Cardiac fibroblast (primary cell): ENCODE measurements around the gene POLDIP2.

ENCODE experiments used
- DNase-seq, 2 donors: peaks; one replicate each; pipeline versions ENCODE4 v3.0.0 to v3.0.0-alpha.2; 2010; ENCODE audit warnings: low read depth in 2 of 2
- H3K4me3 ChIP-seq, 2 donors: replicated peaks in 1 of 2; 1 replicate in 1 of 2; 2 replicates in 1 of 2; pipeline ENCODE4 v1.5.1; 2011; ENCODE audit warnings: low read depth in 2 of 2, low read length in 2 of 2, mild to moderate bottlenecking in 2 of 2, moderate library complexity in 1 of 2
- CTCF ChIP-seq: IDR thresholded peaks from one replicate; pipeline ENCODE4 v1.5.1; 2011; ENCODE audit warnings: low read depth, mild to moderate bottlenecking, low read length, inconsistent platforms

The POLDIP2 gene

GRCh38 chr17:28357061-28357900 lies at the start of gene POLDIP2:
Gene POLDIP2 (minus strand): TSS chr17:28357527. CDS start chr17:28357448, 79 bp downstream.
- H3K4me3 ChIP-seq: peak within 1 kb of the TSS; percentile 95 to 96
- DNase-seq: peak; percentile 95 to 97
- no peak for TF ChIP-seq CTCF

GRCh38 chr17:28406473-28406814 lies 49.1 kb upstream of the POLDIP2 start:
- no peak for TF ChIP-seq CTCF
- DNase-seq: no peak

GRCh38 chr17:28405632-28406472 lies 48.5 kb upstream of the POLDIP2 start, which contains the start of gene SLC46A1:
Gene SLC46A1 (minus strand): TSS chr17:28406212. CDS start chr17:28406114, 98 bp downstream.
- peak; percentile 10 to 18 for DNase-seq
- no peak for TF ChIP-seq CTCF

More at GRCh38 chr17:28406473-28406814, 49.1 kb upstream of the POLDIP2 start:
- peak overlapping the region; percentile 59 to 66 for H3K4me3 ChIP-seq

GRCh38 chr17:28404812-28405570 lies 47.7 kb upstream of the POLDIP2 start:
- peak overlapping the region; percentile 59 to 66 for H3K4me3 ChIP-seq
- no peak for TF ChIP-seq CTCF
- peak in 1 of 2 donors; percentile 4 for DNase-seq

More at GRCh38 chr17:28405632-28406472, 48.5 kb upstream of the POLDIP2 start, which contains the start of gene SLC46A1:
- H3K4me3 ChIP-seq: peak within 1 kb of the TSS; percentile 59 to 66

GRCh38 chr17:28404461-28404811 lies 47.1 kb upstream of the POLDIP2 start:
- no peak for DNase-seq
- TF ChIP-seq CTCF: no peak
- no peak overlapping the region for H3K4me3 ChIP-seq

GRCh38 chr17:28404007-28404406 lies 46.7 kb upstream of the POLDIP2 start:
- DNase-seq: no peak
- no peak for TF ChIP-seq CTCF
- no peak overlapping the region for H3K4me3 ChIP-seq
